ENCODE measurements around the gene TBL1XR1.

The TBL1XR1 gene

GRCh38 chr3:176994891-176995781 lies 202.1 kb downstream of the TBL1XR1 start:
- DNase-seq, result no peak

GRCh38 chr3:176994393-176994792 lies 202.9 kb downstream of the TBL1XR1 start:
- DNase-seq, result no peak

DNA sequence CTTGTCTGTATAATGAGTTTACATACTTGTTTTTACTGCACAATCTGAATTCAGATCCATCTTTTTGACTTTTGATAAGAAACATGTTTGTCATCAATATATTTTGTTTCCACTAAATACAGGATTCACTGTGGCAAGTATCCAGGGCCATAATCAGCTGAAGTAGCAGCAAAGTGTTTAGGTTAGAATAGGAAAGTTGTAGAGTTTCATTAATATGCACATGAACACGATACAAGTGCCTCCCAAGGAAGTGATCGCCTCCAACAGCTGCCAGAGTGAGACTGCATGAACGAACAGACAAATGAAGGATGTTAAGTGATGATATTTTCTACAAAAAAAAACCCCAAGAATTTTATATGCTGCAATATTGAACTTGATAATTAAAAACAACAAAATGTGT lies 204.3 kb downstream of the TBL1XR1 start:
- DNase-seq, result no peak

- DNase-seq, result no peak
Observed at GRCh38 chr3:176992565-176992964, 204.7 kb downstream of the TBL1XR1 start.

- DNase-seq, result no peak
Observed at GRCh38 chr3:176988795-176989194, 208.5 kb downstream of the TBL1XR1 start.

DNA sequence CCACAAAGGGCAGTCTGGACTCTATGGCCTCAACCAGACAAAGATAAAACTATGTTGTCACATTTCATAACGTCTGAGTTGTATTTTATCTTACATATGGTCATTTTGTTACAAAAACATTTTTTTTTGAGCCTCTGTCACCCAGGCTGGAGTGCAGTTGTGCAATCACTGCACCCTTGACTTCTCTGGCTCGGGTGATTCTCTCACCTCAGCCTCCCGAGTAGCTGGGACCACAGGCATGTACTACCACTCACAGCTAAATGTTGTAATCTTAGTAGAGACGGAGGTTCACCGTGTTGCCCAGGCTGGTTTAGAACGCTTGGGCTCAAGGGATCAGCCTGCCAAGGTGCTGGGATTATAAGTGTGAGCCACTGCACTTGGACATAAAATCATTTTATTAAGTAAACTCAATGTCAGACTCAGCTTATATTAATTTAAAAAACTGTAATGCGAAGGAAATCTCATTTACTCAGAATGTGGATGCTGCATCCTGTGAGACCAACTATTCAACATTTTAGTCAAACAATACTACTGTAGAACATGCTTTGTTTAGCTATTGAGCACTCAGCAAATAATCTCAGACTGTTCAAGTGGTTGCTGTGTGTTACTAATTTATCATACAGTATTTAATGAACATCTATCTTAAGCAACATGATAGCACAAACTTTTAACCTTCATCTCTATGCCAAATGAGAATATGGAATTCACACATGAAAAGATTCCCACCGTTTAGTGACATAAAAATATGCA lies 209.2 kb downstream of the TBL1XR1 start:
- no peak for DNase-seq

DNA sequence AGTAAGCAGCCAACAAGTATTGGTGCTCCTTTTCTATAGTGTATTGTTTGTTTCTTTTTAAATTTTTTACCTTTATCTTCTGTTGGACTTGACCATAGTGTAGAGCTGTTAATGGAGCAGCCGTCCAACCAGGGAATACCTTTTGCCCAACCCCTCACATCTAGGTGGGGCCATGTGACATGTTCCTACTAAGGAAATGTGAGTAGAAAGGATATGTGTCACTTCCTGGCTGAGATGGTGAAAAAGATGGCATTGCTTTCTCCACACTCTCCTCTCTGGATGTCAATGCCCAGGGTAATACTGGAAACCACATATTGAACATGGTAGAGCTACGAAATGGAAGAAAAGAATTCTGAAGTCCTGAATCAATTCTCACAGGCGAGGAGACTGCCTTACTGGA lies 218.8 kb downstream of the TBL1XR1 start:
- DNase-seq, result no peak

GRCh38 chr3:176977331-176977730 lies 220.0 kb downstream of the TBL1XR1 start:
- no peak for DNase-seq

DNA sequence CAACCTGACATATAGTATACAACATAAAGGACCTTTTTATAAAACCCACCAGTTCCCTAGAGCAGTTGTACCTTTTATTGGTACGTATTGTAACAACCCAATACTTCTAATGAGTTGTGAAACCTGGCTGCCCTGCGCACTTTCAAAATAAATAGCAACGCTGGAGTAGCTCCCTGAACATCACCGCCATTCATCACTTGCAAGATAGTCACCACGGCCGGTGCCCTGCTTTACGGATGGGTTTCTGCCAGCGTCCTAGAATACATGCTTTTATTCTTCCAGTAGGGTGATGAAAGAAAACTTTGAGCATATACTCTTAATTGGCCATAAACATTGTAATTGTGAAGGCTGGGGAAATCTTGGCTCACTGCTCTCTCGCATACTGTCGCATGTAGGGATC lies 220.7 kb downstream of the TBL1XR1 start:
- no peak for DNase-seq

GRCh38 chr3:176974279-176974678 lies 223.0 kb downstream of the TBL1XR1 start:
- no peak for DNase-seq

DNA sequence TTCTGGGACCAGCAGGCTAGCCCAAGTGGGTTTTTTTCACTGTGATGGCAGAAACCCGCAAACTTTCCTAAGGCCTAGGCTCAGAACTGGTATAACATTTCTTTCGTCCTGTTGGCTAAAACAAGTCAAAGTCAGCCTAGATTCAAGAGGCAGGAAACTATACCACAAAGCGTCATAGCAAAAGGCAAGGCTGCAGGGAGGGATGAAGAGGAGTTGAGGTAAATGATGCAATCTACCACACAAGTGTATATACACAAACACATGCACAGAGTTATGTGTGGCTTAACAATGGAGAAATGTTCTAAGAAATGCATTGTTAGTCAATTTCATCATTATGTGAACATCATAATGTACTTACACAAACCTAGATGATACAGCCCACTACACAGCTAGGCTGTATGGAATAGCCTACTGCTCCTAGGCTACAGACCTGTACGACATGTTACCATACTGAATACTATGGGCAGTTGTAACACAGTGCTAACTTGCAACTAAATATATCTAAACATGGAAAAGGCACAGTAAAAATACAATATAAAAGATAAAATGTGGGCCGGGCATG lies 225.6 kb downstream of the TBL1XR1 start:
- no peak for DNase-seq

GRCh38 chr3:176970770-176971169 lies 226.5 kb downstream of the TBL1XR1 start:
- DNase-seq, result no peak

DNA sequence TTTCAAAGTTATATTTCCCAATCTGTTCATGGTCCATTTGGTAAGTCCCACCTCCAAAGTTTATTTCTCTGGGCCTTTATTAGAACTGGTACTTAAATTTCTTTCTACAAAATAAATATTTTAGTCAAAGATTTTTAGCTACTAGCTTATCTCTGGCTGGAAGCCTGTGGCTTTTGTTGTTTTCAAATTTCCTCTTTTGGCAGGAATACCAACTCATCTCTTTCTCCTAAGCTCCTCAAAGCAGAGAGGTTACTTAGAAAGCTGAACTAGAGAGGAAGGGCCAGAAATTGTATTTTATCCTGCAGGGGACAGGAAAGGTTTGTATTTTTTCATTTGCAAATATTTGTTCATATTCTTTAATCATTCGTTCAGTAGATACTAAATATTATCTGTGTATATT lies 227.8 kb downstream of the TBL1XR1 start:
- no peak for DNase-seq

Data from NCI-H1105 (cell line).